T47D (cell line): Measurements from ENCODE around the gene PRSS38.

ENCODE experiments used
- DNase-seq, 2 experiments: peaks; one replicate each; pipeline versions ENCODE4 v3.0.0 to v3.0.0-alpha.2; 2011 to 2012; ENCODE audit warnings: low read depth in 1 of 2, low spot score in 1 of 2
- JUND ChIP-seq: IDR thresholded peaks from 2 replicates; pipeline ENCODE4 v1.6.1; 2012; ENCODE audit warnings: low read depth
- in situ Hi-C: cut with HindIII; loops from 2 replicates; pipeline ENCODE4 v1.10.0; 2016; ENCODE audit warnings: low sequenced_read_pairs, low pct_unique_long_range_greater_than_20kb

Gene PRSS38

DNA sequence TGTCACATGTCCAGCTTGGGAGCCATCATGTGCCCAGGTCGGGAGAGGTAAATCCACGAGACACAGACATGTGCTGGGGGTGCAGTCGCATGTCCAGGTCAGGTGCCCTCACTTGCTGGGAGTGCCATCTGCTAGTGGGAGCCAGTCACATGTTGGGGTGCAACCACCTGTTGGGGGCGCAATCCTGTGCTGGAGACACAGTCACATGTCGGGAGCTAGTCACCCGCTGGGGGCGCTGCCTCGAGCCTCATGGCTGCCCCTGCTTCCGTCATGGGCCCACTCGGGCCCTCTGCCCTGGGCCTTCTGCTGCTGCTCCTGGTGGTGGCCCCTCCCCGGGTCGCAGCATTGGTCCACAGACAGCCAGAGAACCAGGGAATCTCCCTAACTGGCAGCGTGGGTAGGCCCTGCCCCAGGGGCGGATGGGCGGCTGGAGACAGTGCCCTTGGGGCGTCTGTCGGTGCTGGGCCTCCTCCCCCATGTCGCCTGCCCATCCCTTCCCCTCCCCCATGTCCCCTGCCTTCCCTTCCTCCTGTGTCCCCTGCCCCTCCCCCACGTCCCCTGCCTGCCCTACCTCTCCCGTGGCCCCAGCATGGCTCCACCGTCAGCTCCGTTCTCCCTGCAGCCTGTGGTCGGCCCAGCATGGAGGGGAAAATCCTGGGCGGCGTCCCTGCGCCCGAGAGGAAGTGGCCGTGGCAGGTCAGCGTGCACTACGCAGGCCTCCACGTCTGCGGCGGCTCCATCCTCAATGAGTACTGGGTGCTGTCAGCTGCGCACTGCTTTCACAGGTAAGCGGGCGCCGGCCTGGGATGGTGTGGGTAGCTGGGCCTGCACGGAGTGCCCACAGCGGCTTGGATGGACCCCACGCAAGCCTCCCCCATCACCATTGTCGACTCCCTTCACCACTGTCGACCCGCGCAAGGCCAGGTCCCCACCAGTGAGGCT lies at the start of gene PRSS38:
TSS of gene PRSS38 (plus strand) at position 208 of the 942 bp plus-strand sequence. CDS start at position 250, 42 bp downstream.
- no peak for TF ChIP-seq JUND
- in situ Hi-C loops: no loop called here
- no peak for DNase-seq

- in situ Hi-C loops: no loop called here
- TF ChIP-seq JUND: no peak
- DNase-seq: no peak
These were observed 49.4 kb upstream of the PRSS38 start for GRCh38 chr1:227766015-227766634.

GRCh38 chr1:227766653-227767277 lies 48.7 kb upstream of the PRSS38 start:
- in situ Hi-C loops: no loop called here
- TF ChIP-seq JUND: no peak
- no peak for DNase-seq

- no peak for DNase-seq
- no peak for TF ChIP-seq JUND
- in situ Hi-C loops: no loop called here
These were observed 47.9 kb upstream of the PRSS38 start for GRCh38 chr1:227767401-227768124.

DNA sequence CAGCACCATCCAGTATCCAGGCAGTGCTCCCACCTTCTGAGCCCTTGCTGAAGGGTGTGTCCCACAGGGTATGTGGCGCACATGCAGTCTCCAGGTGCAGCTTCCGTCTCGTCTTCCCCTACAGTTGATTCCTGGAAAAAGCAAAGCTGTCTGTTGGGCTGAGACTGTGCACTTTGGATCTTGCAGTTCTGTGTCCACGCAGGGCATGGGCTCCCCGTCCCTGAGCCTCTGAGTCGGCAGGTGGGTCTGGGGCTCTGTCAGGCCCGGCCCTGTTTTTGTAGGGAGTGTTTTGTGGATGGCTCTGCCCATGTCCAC lies 47.4 kb upstream of the PRSS38 start:
- no peak for TF ChIP-seq JUND
- DNase-seq: no peak
- in situ Hi-C loops: no loop called here

- in situ Hi-C loops: no loop called here
- no peak for DNase-seq
- no peak for TF ChIP-seq JUND
These were observed 46.8 kb upstream of the PRSS38 start for GRCh38 chr1:227768640-227769039.

- no peak for TF ChIP-seq JUND
- in situ Hi-C loops: no loop called here
These were observed 46.2 kb upstream of the PRSS38 start for GRCh38 chr1:227769047-227769935.

GRCh38 chr1:227769936-227770494 lies 45.5 kb upstream of the PRSS38 start:
- in situ Hi-C loops: no loop called here
- DNase-seq: no peak
- no peak for TF ChIP-seq JUND

More at GRCh38 chr1:227769047-227769935, 46.2 kb upstream of the PRSS38 start:
- no peak for DNase-seq

- no peak for DNase-seq
- in situ Hi-C loops: no loop called here
- no peak for TF ChIP-seq JUND
These were observed 44.7 kb upstream of the PRSS38 start for GRCh38 chr1:227770812-227771211.

DNA sequence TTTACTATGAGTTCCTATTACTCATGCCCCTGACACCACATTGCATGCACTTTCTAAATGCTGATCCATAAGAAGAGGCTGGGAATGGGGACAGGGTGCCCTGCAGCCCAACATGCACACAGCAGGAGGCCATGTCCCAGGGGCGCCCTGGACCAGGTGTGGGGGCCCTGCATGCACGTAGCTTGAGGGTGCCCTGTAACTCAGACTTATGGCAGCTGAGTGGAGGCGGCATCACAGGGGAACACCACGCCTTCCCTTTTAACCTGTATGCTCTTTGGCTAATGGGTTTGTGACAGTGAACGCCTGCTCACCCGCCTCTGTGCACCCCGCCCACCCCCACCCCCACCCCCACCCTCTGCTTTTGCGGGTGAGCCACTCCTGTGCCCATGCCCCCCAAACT lies 44.1 kb upstream of the PRSS38 start:
- DNase-seq: no peak
- in situ Hi-C loops: no loop called here
- no peak for TF ChIP-seq JUND

DNA sequence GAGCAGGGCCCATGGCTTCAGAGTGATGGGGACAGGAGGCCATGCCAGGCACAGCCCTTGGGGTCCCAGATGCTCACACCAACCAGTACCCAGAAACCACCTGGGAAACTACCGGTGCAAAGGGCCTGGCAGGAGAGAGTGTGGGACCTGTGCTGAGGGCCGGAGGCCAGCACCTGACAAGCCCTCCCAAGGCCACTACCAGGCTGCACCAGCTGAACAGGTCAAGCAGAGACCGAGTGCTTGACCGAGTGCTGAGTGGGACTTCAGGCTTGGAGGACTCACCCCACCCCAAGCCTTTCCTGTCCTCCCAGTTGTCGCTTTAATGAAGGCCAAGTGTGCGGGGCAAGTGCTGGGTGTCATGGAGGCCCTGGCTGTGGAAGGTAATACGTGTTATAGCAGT lies 43.7 kb upstream of the PRSS38 start:
- no peak for TF ChIP-seq JUND
- in situ Hi-C loops: no loop called here

More for the DNA sequence above, 43.7 kb upstream of the PRSS38 start:
- DNase-seq: no peak
